Hepatocyte (in vitro differentiated cells): ENCODE data around the gene MRAP2.

Source experiments
- EZH2 ChIP-seq: fragments of 200-600 bp; sonication (generic); IDR thresholded peaks from 2 replicates; pipeline ENCODE4 v1.6.1; 2016; ENCODE audit warnings: antibody characterized with exemption, mild to moderate bottlenecking, borderline replicate concordance
- TF ChIP-seq, protein P1 (sequence below): fragments of 200-600 bp; sonication (generic); IDR thresholded peaks from 2 replicates; pipeline ENCODE4 v1.5.1; 2016; ENCODE audit warnings: antibody characterized with exemption, mild to moderate bottlenecking; ENCODE audit not compliant: poor library complexity

DNA sequence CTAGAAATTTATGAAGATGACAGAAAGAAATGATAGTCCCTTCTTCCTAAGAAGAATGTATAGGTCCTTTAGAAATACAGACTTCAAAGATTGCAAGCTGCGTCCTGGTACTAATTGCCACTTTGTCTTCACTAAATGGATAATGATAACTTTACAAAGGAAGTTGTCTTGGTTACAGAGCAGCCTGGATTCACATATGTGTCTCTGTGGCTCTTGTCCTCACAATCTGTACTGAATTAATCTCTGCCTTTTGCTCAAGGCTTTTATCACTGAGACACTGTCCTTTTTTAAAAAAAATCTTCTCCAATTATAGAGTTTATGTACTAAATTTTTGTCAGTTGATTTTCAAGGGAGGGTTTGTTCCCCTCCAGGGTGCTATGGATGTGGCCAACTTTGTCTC lies 17.5 kb upstream of the MRAP2 start:
- TF ChIP-seq, protein P1, sequence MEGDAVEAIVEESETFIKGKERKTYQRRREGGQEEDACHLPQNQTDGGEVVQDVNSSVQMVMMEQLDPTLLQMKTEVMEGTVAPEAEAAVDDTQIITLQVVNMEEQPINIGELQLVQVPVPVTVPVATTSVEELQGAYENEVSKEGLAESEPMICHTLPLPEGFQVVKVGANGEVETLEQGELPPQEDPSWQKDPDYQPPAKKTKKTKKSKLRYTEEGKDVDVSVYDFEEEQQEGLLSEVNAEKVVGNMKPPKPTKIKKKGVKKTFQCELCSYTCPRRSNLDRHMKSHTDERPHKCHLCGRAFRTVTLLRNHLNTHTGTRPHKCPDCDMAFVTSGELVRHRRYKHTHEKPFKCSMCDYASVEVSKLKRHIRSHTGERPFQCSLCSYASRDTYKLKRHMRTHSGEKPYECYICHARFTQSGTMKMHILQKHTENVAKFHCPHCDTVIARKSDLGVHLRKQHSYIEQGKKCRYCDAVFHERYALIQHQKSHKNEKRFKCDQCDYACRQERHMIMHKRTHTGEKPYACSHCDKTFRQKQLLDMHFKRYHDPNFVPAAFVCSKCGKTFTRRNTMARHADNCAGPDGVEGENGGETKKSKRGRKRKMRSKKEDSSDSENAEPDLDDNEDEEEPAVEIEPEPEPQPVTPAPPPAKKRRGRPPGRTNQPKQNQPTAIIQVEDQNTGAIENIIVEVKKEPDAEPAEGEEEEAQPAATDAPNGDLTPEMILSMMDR: no peak
- no peak for TF ChIP-seq EZH2
